Germinal center (tissue), 1 donor: ENCODE results near the gene KCTD6.

Source experiments
- DNase-seq: peaks from one replicate; pipeline ENCODE4 v3.0.0; 2012; ENCODE audit warnings: mixed read lengths, low spot score

The KCTD6 gene

GRCh38 chr3:58485801-58486435, 6.0 kb upstream of the KCTD6 start:
- no peak for DNase-seq

- DNase-seq = no peak
Measured at GRCh38 chr3:58487140-58487886, 4.6 kb upstream of the KCTD6 start.

GRCh38 chr3:58488967-58489366, 2.9 kb upstream of the KCTD6 start:
- DNase-seq = no peak

- DNase-seq = no peak
Measured at GRCh38 chr3:58490860-58491501, 915 bp upstream of the KCTD6 start.

- peak; percentile 59 for DNase-seq
Measured at GRCh38 chr3:58492494-58492905, 604 bp downstream of the KCTD6 start.

- DNase-seq = no peak
Measured at GRCh38 chr3:58494107-58494506, 2.2 kb downstream of the KCTD6 start.

- DNase-seq = no peak
Measured at GRCh38 chr3:58495101-58495500, 3.2 kb downstream of the KCTD6 start.

GRCh38 chr3:58496206-58496857, 4.4 kb downstream of the KCTD6 start:
- no peak for DNase-seq

- peak; percentile 16 for DNase-seq
Measured at GRCh38 chr3:58497097-58497496, 5.2 kb downstream of the KCTD6 start.

GRCh38 chr3:58502872-58503271, 11.0 kb downstream of the KCTD6 start:
- DNase-seq = no peak

GRCh38 chr3:58507356-58508078, 15.6 kb downstream of the KCTD6 start:
- DNase-seq = no peak

- no peak for DNase-seq
Measured at GRCh38 chr3:58508437-58508836, 16.5 kb downstream of the KCTD6 start.

- no peak for DNase-seq
Measured at GRCh38 chr3:58514405-58514804, 22.5 kb downstream of the KCTD6 start.

GRCh38 chr3:58518291-58518789, 26.4 kb downstream of the KCTD6 start:
- no peak for DNase-seq

GRCh38 chr3:58519668-58520402, 27.9 kb downstream of the KCTD6 start:
- no peak for DNase-seq

GRCh38 chr3:58520403-58521335, 28.8 kb downstream of the KCTD6 start:
- no peak for DNase-seq

GRCh38 chr3:58521336-58521670, 29.4 kb downstream of the KCTD6 start:
- no peak for DNase-seq

GRCh38 chr3:58521917-58522631, 30.2 kb downstream of the KCTD6 start:
- DNase-seq = no peak

- no peak for DNase-seq
Measured at GRCh38 chr3:58522759-58523425, 31.0 kb downstream of the KCTD6 start.
